Hematopoietic multipotent progenitor cell treated with erythropoietin and hydrocortisone succinate and interleukin-3 and kit ligand, for 17 days (in vitro differentiated cells): ENCODE results near the gene ARID4A.
A peak's percentile ranks its signal among the peaks of the same experiment; 100 is the strongest.
"Not testable (repeated sequence)": the region's sequence is repeated elsewhere in the genome, so short reads cannot be mapped to it uniquely, and the experiment has no call there.

Experiments
- DNase-seq: peaks from one replicate; pipeline ENCODE4 v3.0.0-alpha.2; 2015; ENCODE audit warnings: low spot score

Gene ARID4A, protein sequence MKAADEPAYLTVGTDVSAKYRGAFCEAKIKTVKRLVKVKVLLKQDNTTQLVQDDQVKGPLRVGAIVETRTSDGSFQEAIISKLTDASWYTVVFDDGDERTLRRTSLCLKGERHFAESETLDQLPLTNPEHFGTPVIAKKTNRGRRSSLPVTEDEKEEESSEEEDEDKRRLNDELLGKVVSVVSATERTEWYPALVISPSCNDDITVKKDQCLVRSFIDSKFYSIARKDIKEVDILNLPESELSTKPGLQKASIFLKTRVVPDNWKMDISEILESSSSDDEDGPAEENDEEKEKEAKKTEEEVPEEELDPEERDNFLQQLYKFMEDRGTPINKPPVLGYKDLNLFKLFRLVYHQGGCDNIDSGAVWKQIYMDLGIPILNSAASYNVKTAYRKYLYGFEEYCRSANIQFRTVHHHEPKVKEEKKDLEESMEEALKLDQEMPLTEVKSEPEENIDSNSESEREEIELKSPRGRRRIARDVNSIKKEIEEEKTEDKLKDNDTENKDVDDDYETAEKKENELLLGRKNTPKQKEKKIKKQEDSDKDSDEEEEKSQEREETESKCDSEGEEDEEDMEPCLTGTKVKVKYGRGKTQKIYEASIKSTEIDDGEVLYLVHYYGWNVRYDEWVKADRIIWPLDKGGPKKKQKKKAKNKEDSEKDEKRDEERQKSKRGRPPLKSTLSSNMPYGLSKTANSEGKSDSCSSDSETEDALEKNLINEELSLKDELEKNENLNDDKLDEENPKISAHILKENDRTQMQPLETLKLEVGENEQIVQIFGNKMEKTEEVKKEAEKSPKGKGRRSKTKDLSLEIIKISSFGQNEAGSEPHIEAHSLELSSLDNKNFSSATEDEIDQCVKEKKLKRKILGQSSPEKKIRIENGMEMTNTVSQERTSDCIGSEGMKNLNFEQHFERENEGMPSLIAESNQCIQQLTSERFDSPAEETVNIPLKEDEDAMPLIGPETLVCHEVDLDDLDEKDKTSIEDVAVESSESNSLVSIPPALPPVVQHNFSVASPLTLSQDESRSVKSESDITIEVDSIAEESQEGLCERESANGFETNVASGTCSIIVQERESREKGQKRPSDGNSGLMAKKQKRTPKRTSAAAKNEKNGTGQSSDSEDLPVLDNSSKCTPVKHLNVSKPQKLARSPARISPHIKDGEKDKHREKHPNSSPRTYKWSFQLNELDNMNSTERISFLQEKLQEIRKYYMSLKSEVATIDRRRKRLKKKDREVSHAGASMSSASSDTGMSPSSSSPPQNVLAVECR

DNA sequence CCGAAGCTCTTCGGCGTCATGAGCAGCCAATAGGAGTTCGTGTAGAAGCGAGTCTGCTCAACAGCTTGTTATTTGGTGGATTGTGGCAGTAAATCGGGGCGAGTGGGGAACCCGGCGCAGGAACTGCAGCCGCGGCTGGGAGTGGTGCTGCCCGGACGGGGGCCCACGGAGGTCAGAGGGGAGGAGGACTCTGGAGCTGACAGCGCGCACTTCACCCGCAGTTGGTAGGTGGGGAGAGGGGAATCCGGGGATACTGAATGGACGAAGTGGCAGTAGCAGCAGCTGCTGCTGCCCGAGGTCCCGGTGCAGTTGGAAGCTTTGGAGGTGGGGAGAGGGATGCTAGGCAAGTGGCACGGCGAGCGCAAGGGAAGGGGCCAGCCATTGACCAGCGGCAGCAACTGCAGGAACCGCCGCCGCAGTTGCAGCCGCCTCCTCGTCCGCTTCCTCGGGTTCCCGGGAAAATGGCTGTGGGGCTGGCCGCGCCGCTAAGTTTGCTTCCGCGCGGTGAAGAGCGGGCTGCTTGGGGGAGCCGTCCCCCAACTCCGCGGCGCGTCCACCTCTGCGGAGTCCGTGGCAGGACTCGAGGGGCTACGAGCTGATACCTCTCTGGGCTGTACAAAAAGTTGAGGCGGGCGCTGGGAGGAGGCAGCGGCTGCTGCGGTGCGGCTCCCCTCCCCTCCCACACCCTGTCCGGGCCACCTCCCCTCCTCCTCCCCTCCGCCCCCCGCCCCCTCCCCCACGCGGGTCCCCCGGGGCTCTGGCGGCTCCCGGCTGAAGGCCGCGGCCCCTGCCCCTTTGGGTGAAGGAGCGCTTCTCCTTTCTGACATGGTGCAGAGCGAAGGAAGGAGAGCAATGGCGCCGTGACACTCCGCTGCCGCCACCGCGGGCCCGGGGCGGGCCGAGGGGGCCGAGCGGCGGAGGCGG, at the start of gene ARID4A:
Gene ARID4A (plus strand): TSS at position 79 of the 924 bp plus-strand sequence. CDS start 1,300 bp downstream, outside the sequence.
- peak; percentile 46 for DNase-seq

DNA sequence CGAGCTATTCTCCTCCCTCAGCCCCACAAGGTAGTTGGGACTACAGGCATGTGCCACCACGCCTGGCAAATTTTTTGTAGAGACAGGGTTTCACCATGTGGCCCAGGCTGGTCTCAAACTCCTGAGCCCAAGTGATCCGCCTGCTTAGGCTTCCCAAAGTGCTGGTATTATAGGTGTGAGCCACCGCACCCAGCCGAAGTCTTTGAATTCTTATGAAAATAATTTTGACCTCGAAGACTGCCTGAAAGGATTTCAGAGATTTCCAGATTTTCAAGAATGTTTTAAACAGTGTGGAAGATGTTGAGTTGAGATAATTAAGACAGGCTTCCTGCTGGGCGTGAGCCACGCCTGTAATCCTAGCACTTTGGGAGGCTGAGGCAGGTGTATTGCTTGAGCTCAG, 48.7 kb upstream of the ARID4A start:
- DNase-seq: no peak

DNA sequence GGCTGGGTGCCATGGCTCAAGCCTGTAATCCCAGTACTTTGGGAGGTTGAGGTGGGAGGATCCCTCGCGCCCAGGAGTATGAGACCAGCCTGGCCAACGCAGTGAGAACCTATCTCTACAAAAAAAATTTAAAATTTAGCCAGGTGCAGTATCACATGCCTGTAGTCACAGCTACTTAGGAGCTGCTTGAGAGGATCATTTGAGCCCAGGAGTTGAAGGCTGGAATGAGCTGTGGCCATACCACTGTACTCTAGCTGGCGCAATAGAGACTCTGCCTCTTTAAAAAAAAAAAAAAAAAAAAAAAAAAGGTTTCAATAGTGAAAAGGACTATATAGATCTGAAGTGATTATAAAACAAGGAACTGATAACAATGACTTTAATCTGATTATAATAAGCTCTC, 40.2 kb upstream of the ARID4A start:
- no peak for DNase-seq

DNA sequence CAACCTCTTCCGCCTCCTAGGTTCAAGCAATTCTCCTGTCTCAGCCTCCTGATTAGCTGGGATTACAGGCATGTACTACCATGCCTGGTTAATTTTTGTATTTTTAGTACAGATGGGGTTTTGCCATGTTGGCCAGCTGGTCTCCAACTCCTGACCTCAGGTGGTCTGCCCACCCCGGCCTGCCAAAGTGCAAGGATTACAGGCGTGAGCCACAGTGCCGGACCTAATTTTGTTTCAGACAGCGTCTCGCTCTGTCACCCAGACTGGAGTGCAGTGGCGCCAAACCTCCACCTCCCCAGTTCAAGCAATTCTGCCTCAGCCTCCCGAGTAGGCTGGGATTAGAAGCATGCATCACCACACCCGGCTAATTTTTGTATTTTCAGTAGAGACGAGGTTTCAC, 36.4 kb upstream of the ARID4A start:
- not testable (repeated sequence) for DNase-seq

DNA sequence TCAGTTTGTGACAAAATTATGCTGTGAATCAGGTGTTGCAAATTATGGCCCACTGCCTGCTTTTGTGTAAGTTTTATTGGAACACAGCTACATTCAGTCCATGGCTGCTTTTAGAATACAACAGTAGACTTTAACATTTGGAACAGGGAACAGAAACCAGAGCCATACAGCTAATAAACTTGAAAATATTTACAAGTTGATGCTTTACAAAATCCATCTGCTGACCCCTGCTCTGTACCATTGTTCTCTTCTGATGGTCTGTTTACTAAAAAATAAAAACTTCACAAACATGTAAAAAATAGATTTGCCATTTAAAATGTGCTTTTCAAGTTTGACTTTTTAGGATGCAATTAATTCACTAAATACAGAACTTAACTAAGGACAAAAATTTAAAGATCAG, 33.0 kb upstream of the ARID4A start:
- no peak for DNase-seq

DNA sequence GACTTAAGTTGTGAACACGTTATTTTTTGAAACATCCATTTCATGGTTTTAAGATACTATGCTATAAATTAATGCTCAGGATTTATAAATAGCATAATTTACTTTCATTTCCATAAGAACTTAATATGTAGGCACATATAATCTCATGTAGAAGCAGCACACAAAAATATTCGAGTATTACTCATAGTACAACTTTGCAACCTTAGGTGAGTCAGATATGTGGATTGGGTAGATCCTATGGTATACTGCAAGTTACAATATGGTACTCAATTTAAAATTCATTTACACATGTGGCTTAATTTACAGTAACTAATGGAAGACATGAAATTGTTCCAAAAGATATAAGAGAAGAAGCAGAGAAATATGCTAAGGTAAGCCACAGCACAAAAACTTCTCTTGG, 27.7 kb upstream of the ARID4A start:
- DNase-seq: no peak

DNA sequence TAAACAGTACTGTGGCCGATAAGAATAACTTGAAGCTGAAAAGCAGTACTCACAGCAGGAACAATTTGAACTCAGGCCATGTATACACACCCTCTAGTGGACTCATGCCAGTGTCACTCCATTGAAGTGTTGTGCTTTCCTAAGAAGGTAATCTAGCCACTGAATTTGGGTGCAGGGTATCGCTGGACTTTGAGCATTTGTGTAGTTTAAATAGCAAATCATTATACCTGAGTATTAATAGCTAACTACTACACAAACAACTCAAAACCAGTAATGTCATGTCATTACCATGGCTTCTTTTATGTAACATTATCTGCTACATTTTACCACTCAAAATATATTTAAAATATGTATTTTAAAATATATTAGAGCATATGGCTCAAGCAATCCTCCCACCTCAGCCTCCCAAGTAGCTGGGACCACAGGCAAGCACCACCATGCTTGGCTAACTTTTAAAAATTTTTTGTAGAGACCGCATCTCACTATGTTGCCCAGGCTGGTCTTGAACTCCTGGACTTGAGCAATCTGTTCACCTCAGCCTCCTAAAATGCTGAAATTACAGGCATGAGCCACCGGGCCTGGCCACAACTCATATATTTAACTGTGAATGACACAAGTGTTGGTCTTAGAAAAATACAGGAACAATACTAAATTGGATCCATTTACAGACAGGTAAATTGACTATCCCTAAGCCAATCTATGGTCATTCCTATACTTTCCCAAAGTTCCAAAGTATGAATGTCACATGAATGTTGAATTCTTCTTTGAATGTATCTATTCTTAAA, 25.6 kb upstream of the ARID4A start:
- DNase-seq: peak; percentile 31

DNA sequence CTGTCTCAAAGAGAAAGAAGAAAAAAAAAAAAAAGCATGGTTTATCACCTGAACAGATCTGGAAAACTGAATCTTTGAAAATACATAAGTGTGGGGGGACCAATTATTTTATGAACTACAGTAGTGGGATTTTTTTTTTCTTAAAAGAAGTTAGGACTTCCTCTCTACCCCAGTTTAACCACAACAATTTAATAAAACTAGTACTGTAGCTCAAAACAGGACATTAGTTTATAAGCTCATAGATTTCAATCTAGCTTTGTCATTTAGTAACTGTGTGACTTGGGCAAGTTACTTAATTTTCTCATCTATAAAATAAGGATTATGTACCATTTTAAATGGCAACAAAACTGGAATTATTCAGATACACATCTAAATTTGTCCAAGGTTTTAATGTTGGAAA, 23.5 kb upstream of the ARID4A start:
- DNase-seq: no peak

DNA sequence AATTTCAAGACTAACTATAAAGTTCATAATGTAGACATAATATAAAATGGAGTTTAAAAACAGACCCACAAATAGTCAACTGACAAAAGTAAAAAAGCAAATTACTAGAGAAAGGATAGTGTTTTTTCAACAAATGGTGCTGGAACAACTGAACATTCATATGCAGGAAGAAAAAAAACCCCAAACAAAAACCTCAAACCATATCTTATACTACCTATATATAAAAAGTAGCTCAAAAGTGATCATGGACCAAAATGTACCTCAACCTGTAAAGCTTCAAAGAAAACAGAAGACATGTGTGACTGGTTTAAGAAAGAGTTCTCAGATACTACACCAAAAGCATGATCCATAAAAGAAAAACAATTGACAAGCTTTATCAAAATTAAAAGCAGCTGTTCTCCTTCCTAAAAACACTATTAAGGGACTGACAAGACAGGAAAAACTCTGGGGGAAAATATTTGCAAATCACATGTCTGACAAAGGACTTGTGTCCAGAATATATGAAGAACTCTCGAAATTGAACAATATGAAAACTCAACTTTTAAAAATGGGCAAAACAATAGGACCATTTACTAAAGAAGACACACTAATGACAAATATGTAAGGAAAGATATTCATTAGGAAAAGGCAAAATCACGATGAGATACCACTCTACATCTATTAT, 22.7 kb upstream of the ARID4A start:
- DNase-seq: no peak

DNA sequence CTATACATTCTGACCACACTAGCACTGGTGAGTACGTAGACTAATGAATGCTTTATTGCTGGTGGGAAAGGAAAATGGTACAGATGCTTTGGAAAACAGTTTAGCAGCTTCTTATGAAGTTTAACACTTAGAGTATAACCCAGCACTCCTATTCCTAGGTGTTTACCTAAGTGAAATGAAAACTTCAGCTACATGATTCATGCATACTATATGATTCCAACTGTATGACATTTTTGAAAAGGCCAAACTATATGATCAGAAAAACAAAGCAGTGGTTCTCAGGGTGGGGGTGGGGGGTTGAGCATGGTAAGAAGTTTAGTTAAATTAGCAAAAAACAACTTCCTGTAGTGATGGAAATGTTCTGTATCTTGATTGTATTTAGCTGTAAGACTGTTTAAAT, 22.1 kb upstream of the ARID4A start:
- DNase-seq: no peak

DNA sequence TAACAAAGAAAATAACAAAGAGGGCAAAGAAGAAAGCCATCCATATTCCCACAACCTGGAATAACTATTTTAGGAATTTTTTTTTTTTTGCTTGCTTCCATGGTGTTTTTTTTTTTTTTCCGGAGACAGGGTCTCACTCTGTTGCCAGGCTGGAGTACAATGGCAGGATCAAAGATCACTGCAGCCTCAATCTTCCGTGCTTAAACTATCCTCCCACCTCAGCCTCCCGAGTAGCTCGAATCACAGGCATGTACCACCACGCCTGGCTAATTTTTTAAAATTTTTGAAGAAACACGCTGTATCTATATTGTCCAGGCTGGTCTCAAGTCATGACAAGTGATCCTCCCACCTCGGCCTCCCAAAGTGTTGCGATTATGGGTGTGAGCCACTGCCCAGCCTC, 20.2 kb upstream of the ARID4A start:
- DNase-seq: no peak

DNA sequence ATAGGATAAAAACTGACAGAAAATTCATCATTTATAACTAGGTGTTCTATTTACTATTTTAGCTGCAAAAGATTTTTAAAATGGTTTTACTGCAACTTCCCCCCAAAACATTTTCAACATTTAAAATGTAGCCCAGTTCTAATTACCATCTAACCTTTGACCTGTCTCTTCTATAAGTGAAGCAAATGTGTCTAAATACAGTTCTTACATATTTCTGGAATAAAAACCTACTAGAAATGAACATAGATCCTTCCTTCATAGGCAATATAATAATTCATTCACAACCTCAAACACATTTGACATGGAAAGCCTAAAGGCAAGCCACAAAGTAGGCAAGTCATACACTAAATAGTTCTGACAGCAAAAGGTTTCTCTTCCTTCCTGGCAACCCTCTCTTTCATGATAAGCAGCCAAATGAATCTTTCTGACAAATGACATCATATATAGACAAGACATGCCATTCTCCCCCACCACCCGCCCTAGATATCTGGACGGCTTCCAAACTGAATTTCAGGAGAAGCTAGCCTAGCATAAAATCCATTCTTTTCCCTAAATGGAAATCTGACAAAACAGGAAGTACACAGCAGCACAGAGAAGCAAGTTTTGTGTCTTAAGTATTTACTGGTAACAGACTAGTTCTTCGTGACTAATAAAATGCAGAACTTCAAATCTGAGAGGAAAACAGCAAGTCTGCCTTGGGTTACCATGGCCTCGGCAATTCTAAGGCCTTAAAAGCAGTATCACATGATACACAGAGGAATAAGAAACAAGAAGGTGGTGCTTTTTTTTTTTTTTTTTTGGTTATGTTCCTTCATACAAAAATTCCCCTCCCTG, 17.2 kb upstream of the ARID4A start:
- DNase-seq: peak; percentile 40

DNA sequence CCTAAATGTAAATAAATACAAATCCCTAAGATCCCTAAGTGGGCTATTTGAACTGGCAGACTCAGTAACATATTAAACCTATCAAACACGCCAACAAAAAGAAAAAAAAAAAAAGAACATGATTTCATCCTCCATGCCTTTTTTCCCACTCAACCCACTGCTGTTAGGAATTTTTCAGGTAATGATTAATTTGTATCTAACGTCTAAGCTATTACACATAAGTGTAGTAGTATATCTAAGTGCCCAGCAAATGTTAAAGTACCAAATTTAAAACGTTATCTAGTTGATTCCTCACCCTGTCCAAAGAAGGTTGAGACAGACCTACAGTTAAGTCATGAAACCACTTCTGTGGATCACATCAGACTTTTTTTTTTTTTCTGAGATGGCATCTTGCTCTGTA, 16.4 kb upstream of the ARID4A start:
- no peak for DNase-seq

DNA sequence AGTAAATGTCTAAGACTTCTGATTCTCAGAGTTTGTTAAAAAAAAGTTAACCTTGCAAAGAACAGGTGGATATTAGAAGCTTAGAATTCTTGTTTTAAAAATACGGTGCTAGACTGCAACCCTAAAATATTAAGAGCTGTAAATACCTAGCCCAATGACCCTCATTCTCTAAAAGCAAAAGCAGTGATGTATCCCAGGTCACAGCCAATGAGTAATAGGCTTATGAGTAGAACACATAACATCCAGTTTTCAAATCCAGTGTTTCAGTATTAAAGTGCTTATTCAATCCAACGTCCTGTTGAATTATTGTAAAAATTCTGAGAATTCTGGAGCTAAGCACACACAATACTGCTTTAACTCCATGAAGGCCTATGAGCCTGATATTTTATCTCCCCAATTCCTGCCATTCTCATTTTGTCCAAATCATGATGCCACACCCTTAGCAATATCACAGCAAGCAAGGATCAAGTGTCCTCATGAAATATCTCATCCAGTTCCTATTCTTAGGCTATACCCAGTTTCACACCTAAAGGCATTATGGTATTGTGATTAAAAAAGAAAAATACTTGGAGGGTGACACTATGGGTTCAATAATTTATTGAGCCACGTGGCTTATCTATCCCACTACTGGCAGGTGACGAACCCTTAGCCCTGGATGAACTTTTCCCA, 15.3 kb upstream of the ARID4A start:
- no peak for DNase-seq

DNA sequence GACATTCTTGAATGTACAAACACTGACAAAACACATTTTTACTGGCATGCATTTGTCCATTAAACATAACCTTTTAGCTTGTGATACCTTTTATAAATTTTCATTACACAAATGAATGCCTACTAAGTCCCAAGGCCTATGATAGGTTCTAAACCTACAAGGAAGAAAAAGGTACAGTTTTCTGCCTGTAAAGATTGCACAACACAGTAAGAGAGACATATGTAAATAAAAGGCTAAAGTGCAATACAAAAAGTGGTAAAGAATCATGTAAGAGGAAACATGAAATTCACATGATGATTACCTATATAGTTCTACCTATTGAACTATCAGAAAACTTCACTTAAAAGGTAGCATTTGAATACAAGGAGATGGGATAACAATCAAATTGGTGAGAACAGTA, 14.6 kb upstream of the ARID4A start:
- DNase-seq: no peak

DNA sequence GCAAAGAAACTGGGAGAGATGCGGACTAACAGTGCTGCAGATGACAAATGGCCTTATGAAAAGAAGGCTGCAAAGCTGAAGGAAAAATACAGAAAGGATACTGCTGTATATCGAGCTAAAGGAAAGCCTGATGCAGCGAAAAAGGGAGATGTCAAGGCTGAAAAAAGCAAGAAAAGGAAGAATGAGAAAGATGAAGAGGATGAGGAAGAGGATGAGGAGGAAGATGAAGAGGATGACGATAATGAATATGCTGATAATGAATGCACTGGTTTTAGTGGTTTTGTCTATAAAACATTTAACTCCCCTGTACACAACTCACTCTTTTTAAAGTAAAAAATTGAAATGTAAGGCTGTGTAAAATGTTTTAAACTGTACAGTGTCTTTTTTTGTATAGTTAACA, 13.2 kb upstream of the ARID4A start:
- DNase-seq: no peak

DNA sequence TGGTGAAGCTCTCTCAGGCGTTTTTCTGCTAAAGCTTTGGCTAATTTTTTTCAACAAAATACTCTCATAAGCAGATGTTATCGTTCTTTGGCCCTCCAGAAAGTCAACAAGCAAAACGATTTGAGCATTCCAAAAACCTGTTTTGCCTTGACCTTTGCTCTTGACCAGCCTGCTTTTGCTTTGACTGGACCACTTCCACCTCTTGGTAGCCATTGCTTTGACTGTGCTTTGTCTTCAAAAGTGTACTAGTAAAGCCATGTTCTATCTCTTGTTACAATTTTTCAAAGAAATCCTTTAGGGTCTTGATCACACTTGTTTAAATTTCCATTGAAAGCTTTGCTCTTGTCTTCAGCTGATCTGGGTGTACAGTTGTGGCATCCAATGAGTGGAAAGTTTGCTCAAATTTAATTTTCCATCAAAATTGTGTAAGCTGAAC, 10.7 kb upstream of the ARID4A start:
- DNase-seq: no peak

DNA sequence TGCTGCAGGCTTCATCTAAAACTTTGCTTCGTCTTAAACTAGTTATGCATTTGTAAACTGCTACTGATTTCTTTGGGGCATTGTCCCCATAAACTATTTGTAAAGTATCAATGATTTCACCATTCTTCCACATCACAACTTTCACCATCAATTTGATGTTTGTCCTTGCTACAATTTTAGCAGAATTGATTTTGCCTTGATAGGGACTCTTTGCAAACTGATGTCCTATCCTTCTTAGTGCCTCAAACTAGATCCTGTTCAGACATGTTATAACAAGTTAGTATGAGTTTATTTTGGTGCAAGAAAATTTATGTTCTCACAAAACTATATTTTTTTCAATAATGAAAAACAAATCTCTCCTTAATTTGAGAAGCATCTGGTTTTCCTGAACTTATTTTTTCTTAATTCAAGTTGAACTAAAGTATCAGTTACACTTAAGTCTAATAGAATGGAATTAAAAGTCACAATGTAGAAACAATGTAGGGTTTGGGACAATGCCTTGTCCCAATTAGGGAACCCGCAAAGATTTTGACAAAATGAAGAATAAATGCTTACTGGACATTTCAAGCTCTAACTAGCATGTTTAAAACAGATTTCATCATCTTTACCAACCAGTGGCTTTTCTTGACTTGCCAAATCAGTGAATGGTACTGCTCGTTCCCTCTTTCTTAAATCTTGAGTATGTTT, 10.1 kb upstream of the ARID4A start:
- DNase-seq: no peak
